IPS-18a (cell line): ENCODE data around the gene ELP4.
"Not testable (repeated sequence)": the region's sequence is repeated elsewhere in the genome, so short reads cannot be mapped to it uniquely, and the experiment has no call there.

Source experiments
- H3K27ac ChIP-seq: one replicate; pipeline ENCODE4 v1.5.1; 2013; ENCODE audit warnings: low read length
- H3K27me3 ChIP-seq: one replicate; pipeline ENCODE4 v1.6.1; 2013; ENCODE audit warnings: mild to moderate bottlenecking, low read length; ENCODE audit not compliant: control insufficient read depth, insufficient read depth
- H3K36me3 ChIP-seq: one replicate; pipeline ENCODE4 v1.6.1; 2013; ENCODE audit warnings: low read depth, low read length; ENCODE audit not compliant: control insufficient read depth
- H3K4me1 ChIP-seq: one replicate; pipeline ENCODE4 v1.6.1; 2013; ENCODE audit warnings: low read depth, low read length; ENCODE audit not compliant: control insufficient read depth
- H3K4me3 ChIP-seq: one replicate; pipeline ENCODE4 v1.5.1; 2013; ENCODE audit warnings: low read length
- H3K9ac ChIP-seq: one replicate; pipeline ENCODE4 v1.6.1; 2013; ENCODE audit warnings: mild to moderate bottlenecking, low read length, moderate library complexity
- H3K9me3 ChIP-seq: one replicate; pipeline ENCODE4 v1.6.1; 2013; ENCODE audit warnings: low read depth, low read length; ENCODE audit not compliant: control insufficient read depth

ELP4 gene

GRCh38 chr11:31493762-31494161 lies 15.8 kb upstream of the ELP4 start:
- not testable (repeated sequence) for H3K9me3 ChIP-seq, H3K4me3 ChIP-seq, H3K27ac ChIP-seq, H3K27me3 ChIP-seq, H3K36me3 ChIP-seq, H3K4me1 ChIP-seq, H3K9ac ChIP-seq

GRCh38 chr11:31499576-31500178 lies 9.9 kb upstream of the ELP4 start:
- Histone ChIP-seq H3K4me3 (no peak overlapping the region), H3K9ac (no peak overlapping the region), H3K36me3 (no peaks in the 10 kb centered on the region), H3K4me1 (no peaks in the 10 kb centered on the region), H3K27me3 (no peaks in the 10 kb centered on the region), H3K9me3 (no peaks in the 10 kb centered on the region), H3K27ac (no peak overlapping the region)

GRCh38 chr11:31500560-31500959 lies 9.0 kb upstream of the ELP4 start:
- H3K36me3 ChIP-seq: no peaks in the 10 kb centered on the region
- no peaks in the 10 kb centered on the region for H3K9me3 ChIP-seq
- H3K27ac ChIP-seq: no peak overlapping the region
- no peak overlapping the region for H3K4me3 ChIP-seq
- no peak overlapping the region for H3K9ac ChIP-seq
- no peaks in the 10 kb centered on the region for H3K27me3 ChIP-seq
- no peaks in the 10 kb centered on the region for H3K4me1 ChIP-seq

- Histone ChIP-seq H3K27ac (peak overlapping the region; percentile 77), H3K36me3 (no peaks in the 10 kb centered on the region), H3K9ac (peak overlapping the region; percentile 90), H3K9me3 (no peaks in the 10 kb centered on the region), H3K4me3 (peak overlapping the region; percentile 97), H3K4me1 (peaks cover 10% of the 10 kb centered on the region), H3K27me3 (no peaks in the 10 kb centered on the region)
Observed at GRCh38 chr11:31509051-31509428, 527 bp upstream of the ELP4 start.

GRCh38 chr11:31512117-31512516 lies 2.5 kb downstream of the ELP4 start:
- Histone ChIP-seq H3K4me1 (peaks cover 10% of the 10 kb centered on the region), H3K4me3 (no peak overlapping the region), H3K27me3 (no peaks in the 10 kb centered on the region), H3K9me3 (no peaks in the 10 kb centered on the region), H3K36me3 (no peaks in the 10 kb centered on the region), H3K9ac (no peak overlapping the region), H3K27ac (no peak overlapping the region)

- Histone ChIP-seq H3K36me3 (no peaks in the 10 kb centered on the region), H3K4me1 (no peaks in the 10 kb centered on the region), H3K27ac (no peak overlapping the region), H3K4me3 (no peak overlapping the region), H3K9ac (no peak overlapping the region), H3K9me3 (no peaks in the 10 kb centered on the region), H3K27me3 (no peaks in the 10 kb centered on the region)
Observed at GRCh38 chr11:31521497-31522150, 12.1 kb downstream of the ELP4 start.

- no peak overlapping the region for H3K4me3 ChIP-seq
- no peaks in the 10 kb centered on the region for H3K4me1 ChIP-seq
- H3K9me3 ChIP-seq: no peaks in the 10 kb centered on the region
- no peak overlapping the region for H3K27ac ChIP-seq
- no peak overlapping the region for H3K9ac ChIP-seq
- H3K36me3 ChIP-seq: no peaks in the 10 kb centered on the region
- no peaks in the 10 kb centered on the region for H3K27me3 ChIP-seq
Observed at GRCh38 chr11:31529189-31529588, 19.6 kb downstream of the ELP4 start.

GRCh38 chr11:31529701-31530100 lies 20.1 kb downstream of the ELP4 start:
- H3K27me3 ChIP-seq: no peaks in the 10 kb centered on the region
- H3K4me3 ChIP-seq: no peak overlapping the region
- H3K27ac ChIP-seq: no peak overlapping the region
- H3K4me1 ChIP-seq: no peaks in the 10 kb centered on the region
- H3K9ac ChIP-seq: no peak overlapping the region
- no peaks in the 10 kb centered on the region for H3K36me3 ChIP-seq
- no peaks in the 10 kb centered on the region for H3K9me3 ChIP-seq

GRCh38 chr11:31531293-31531692 lies 21.7 kb downstream of the ELP4 start:
- H3K36me3 ChIP-seq: no peaks in the 10 kb centered on the region
- no peaks in the 10 kb centered on the region for H3K9me3 ChIP-seq
- no peak overlapping the region for H3K9ac ChIP-seq
- no peaks in the 10 kb centered on the region for H3K4me1 ChIP-seq
- no peak overlapping the region for H3K27ac ChIP-seq
- H3K27me3 ChIP-seq: no peaks in the 10 kb centered on the region
- H3K4me3 ChIP-seq: no peak overlapping the region

GRCh38 chr11:31535479-31535878 lies 25.9 kb downstream of the ELP4 start:
- Histone ChIP-seq H3K4me1 (no peaks in the 10 kb centered on the region), H3K9ac (no peak overlapping the region), H3K27ac (no peak overlapping the region), H3K27me3 (no peaks in the 10 kb centered on the region), H3K36me3 (no peaks in the 10 kb centered on the region), H3K4me3 (no peak overlapping the region), H3K9me3 (no peaks in the 10 kb centered on the region)

GRCh38 chr11:31542862-31543261 lies 33.3 kb downstream of the ELP4 start:
- Histone ChIP-seq H3K27me3 (no peaks in the 10 kb centered on the region), H3K4me3 (no peak overlapping the region), H3K9me3 (peaks cover 11% of the 10 kb centered on the region), H3K4me1 (no peaks in the 10 kb centered on the region), H3K27ac (no peak overlapping the region), H3K9ac (no peak overlapping the region), H3K36me3 (peaks cover 12% of the 10 kb centered on the region)

- no peak overlapping the region for H3K27ac ChIP-seq
- peaks cover 20% of the 10 kb centered on the region for H3K4me1 ChIP-seq
- no peaks in the 10 kb centered on the region for H3K27me3 ChIP-seq
- no peaks in the 10 kb centered on the region for H3K36me3 ChIP-seq
- H3K9ac ChIP-seq: no peak overlapping the region
- H3K4me3 ChIP-seq: no peak overlapping the region
- H3K9me3 ChIP-seq: peaks cover 2% of the 10 kb centered on the region
Observed at GRCh38 chr11:31555938-31556337, 46.4 kb downstream of the ELP4 start.
